Activated gamma-delta T cell treated with anti-CD3 and anti-CD28 coated beads, Interleukin-2, amount 50 U/mL, for 16 hours (primary cell): Measurements from ENCODE around the gene POLR1F.
A peak's percentile ranks its signal among the peaks of the same experiment; 100 is the strongest.
"Not testable (repeated sequence)": the region's sequence is repeated elsewhere in the genome, so short reads cannot be mapped to it uniquely, and the experiment has no call there.

Experiments used
- DNase-seq: peaks from one replicate; pipeline ENCODE4 v3.0.0-alpha.2; 2020; ENCODE audit warnings: low read depth

The POLR1F gene

GRCh38 chr7:19708397-19709248 lies at the start of gene POLR1F:
POLR1F (minus strand) TSS chr7:19709037; CDS start chr7:19709016, 21 bp downstream.
- DNase-seq, result peak; percentile 82

GRCh38 chr7:19754521-19755116 lies 45.8 kb upstream of the POLR1F start:
- DNase-seq, result no peak

DNA sequence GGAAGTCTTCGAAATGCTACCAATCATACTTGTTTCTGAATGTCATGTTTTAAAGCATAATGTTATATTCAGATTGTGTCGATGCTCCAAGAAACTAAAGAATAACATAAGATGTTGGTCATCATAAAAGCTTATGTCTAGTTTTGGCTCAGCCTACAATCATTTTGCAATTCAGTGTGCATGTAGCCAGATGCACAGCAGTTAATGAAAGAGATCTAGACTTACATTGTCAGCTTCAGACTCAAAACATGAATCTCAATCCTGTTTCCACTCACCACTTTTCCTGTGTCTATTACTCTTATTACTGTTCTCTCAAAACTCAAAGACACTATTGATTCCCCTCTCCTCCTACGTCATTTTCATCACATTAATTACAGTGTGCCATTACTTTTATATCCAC lies 43.2 kb upstream of the POLR1F start:
- DNase-seq, result no peak

DNA sequence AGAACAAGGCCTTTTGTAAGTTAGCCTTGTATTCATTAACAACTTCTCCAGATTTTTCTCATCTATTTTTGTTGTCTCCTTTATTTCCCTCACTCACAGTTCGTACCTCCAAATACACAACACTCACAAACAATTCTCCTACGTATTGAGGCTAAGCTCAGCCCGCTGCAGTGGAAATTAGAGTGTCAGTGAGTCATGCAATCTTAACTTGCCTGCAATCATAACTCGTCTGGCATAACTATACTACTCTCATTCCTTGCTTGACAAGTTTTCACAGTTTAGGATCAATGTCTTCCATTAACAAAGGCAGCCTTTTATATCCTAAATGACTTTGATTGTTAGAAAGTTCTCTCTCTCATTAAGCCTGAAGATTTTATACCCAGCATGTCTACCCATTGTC lies 40.8 kb upstream of the POLR1F start:
- no peak for DNase-seq

- no peak for DNase-seq
Observed at GRCh38 chr7:19747740-19748339, 39.0 kb upstream of the POLR1F start.

- DNase-seq, result no peak
Observed at GRCh38 chr7:19744075-19744474, 35.2 kb upstream of the POLR1F start.

DNA sequence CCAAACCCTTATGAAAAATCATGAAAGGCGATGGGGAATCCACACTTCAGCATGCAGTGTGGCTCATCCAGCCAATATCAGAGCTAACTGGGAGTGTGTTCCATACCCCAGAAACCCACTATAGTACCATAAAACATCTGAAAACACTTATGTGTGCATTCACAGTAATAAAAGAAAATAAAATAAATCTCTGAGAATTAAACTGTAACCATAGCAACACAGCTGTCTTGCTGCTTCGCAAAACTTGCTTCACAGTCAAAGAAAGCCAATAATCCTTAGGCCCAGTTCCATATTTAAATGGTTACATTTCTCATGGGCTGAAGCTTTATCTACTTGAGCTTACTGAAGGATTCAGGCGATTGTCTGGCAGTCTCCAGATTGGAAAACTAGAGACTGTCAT lies 19.9 kb upstream of the POLR1F start:
- DNase-seq, result no peak

GRCh38 chr7:19725770-19726169 lies 16.9 kb upstream of the POLR1F start:
- DNase-seq, result no peak

DNA sequence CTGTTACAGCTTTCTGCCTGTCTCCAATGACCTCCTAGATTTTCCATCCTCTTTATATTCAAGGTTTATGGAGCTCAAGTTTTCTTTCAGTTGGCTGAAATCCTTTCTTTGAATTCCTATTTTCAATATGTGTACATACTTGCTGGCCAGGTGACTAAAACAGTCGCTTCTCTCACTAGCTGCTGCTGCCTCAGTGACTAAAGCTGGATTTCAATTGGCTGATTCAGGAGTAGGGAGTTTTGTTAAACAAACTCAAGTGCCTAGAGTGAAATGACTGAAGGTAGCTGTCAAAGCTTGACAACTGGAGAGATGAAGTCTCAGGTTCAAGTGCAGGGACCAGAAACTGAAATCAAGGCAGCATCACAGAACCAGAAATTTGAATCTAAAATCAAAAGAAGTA lies 6.7 kb upstream of the POLR1F start:
- DNase-seq, result no peak

GRCh38 chr7:19713676-19714075 lies 4.8 kb upstream of the POLR1F start:
- peak; percentile 11 for DNase-seq

GRCh38 chr7:19709249-19709578 lies 377 bp upstream of the POLR1F start:
- DNase-seq, result no peak

- DNase-seq, result no peak
Observed at GRCh38 chr7:19707240-19707639, 1.6 kb downstream of the POLR1F start.

DNA sequence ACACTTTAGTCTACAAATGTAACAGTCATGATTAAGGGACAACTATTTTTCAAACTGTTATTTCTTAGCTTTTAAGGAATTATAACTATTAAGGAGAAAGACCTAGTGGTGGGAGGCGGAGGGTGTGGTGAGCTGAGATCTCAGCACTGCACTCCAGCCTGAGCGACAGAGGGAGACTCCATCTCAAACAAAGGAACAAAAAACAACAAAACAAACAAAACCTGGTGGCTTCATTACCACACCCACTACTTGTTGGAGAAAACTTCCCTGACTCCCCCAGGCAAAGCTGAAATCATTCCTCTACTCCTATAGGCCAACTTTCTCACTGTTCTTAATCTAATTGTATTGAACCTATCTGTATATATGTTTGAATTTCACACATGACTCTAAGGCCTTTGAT lies 3.2 kb downstream of the POLR1F start:
- DNase-seq, result no peak

GRCh38 chr7:19701471-19701870 lies 7.4 kb downstream of the POLR1F start:
- DNase-seq, result no peak

GRCh38 chr7:19700936-19701335 lies 7.9 kb downstream of the POLR1F start:
- DNase-seq, result no peak

DNA sequence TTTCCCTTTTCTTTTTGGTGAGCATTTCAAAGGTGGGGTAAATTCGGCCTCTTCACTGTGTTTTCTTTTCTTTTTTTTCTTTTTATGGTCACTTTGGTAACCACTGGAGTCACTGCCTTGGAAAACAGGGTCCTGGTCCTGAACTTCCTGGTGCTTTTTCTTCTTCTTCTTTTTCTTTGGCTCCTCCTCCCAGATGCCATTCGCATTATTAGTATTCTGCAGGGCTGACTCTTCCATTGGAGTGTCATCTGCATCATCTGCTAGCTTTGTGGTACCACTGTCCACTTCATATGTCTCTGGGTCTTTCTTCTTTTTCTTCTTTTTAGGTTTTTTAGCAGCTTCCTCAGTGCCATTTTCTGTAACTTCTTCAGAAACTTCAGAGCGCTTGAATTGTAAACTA lies 10.5 kb downstream of the POLR1F start:
- DNase-seq, result no peak

GRCh38 chr7:19696926-19697325 lies 11.9 kb downstream of the POLR1F start:
- DNase-seq, result no peak

DNA sequence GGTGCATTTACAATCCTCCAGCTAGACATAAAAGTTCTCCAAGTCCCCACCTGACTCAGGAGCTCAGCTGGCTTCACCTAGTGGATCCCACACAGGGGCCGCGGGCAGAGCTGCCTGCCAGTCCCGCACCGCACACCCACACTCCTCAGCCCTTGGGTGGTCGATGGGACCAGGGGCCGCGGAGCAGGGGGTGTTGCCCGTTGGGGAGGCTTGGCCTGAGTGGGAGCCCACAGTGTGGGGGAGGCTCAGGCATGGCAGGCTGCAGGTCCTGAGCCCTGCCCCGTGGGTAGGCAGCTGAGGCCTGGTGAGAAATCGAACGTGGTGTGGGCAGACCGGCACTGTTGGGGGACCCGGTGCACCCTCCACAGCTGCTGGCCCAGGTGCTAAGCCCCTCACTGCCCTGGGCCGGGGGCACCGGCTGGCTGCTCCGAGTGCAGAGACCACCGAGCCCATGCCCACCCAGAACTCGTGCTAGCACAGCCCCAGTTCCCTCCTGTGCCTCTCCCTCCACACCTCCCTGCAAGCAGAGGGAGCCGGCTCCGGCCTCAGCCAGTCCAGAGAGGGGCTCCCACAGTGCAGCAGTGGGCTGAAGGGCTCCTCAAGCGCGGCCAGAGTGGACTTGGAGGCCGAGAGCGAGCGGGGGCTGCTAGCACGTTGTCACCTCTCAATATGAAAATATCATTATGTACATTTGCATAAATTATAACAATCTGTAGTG lies 16.6 kb downstream of the POLR1F start:
- DNase-seq, result no peak

DNA sequence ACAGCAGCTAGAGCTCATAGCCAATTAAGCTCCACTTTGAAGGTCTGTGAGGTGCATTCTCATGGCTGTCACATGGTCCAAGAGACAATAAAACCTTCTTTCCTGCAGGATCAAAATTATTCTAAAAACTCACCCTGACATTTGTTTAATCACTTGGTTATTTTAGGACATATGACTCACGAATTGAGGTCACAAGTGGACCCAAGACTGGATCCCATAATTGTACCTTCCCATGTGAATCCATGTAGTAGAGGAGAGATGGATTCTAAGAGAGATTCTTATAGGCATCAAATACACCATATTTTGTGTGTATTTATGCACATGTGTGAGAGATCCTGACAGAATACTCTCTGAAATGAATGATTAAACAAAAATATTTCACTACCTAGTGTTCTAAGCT lies 18.1 kb downstream of the POLR1F start:
- no peak for DNase-seq

- not testable (repeated sequence) for DNase-seq
Observed at GRCh38 chr7:19689130-19689529, 19.7 kb downstream of the POLR1F start.

DNA sequence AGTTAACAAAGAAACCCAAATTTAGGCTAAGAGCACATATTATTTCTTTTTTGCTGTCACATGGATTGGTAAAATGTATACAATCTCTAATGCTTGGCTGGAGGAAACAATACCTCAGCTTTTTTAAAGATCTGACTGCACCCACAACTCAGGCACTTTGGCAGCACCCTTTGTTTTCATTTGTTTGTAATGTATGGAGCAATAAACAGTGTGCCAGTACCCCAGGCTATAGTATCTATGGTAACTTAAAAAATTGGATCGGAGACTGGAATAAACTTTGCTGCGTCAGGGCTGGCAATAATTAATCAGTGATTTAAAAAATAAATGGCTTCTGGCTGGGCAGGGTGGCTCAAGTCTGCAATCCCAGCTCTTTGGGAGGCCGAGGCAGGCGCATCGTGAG lies 27.2 kb downstream of the POLR1F start:
- no peak for DNase-seq

- no peak for DNase-seq
Observed at GRCh38 chr7:19677180-19677579, 31.7 kb downstream of the POLR1F start.

DNA sequence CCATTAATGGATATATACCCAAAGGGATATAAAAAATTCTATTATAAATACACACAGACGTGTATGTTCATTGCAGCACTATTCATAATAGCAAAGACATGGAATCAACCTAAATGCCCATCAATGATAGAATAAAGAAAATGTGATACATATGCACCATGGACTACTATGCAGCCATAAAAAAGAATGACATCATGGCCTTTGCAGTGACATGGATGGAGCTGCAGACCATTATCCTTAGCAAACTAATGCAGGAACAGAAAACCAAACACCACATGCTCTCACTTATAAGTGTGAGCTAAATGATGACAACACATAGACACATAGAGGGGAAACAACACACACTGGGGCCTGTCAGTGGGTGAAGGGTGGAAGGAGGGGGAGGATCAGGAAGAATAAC lies 33.0 kb downstream of the POLR1F start:
- no peak for DNase-seq
